B cell (primary cell): ENCODE measurements around the gene TMEM132A. TPM values are rescaled to one million over a fixed set of nuclear protein-coding genes. Genes with fewer than 3 reads are reported as not detected.

ENCODE experiments used
- ATAC-seq: fragments of 200-7000 bp; cut with Tn5 transposase; one replicate; pipeline ENCODE4 v1.10.0; 2021; ENCODE audit warnings: low read depth, mild to moderate bottlenecking, moderate number of reproducible peaks, moderate library complexity
- CTCF ChIA-PET: fragments of 350-600 bp; sonication (Branson Sonifier 250); formaldehyde crosslinking; loops from one replicate; lab custom pipeline; 2021; ENCODE audit warnings: antibody characterized with exemption, inconsistent platforms; lab: Charles Lee
- POLR2A ChIA-PET: fragments of 350-600 bp; sonication (Branson Sonifier 250); formaldehyde crosslinking; loops from one replicate; lab custom pipeline; 2021; ENCODE audit warnings: antibody characterized with exemption; lab: Charles Lee
- DNase-seq: peaks from one replicate; pipeline ENCODE4 v3.0.0; 2013
- H2AFZ ChIP-seq: 2 replicates; pipeline ENCODE4 v1.6.1; 2012; ENCODE audit warnings: mild to moderate bottlenecking, low read depth, low read length; ENCODE audit not compliant: insufficient read depth, poor library complexity, severe bottlenecking
- H3K27ac ChIP-seq, 2 donors: 1 replicate in 1 of 2; 2 replicates in 1 of 2; pipeline ENCODE4 v1.5.1; 2012 to 2013; ENCODE audit warnings: low read length in 2 of 2, mild to moderate bottlenecking in 2 of 2, moderate library complexity in 1 of 2
- H3K27me3 ChIP-seq, 4 experiments: fragments of 200-600 bp in 1 of 4; sonication (generic) in 1 of 4; replicated peaks in 1 of 4; 1 replicate in 2 of 4; 2 replicates in 2 of 4; pipeline versions ENCODE4 v1.6.1 to v1.7.0; 2013 to 2016; ENCODE audit warnings: low read length in 3 of 4, mild to moderate bottlenecking in 2 of 4, mixed read lengths in 1 of 4, moderate library complexity in 1 of 4; ENCODE audit not compliant: insufficient read depth in 4 of 4, control insufficient read depth in 3 of 4; ENCODE audit errors: control extremely low read depth in 1 of 4
- H3K36me3 ChIP-seq, 2 experiments: replicated peaks in 1 of 2; 1 replicate in 1 of 2; 2 replicates in 1 of 2; pipeline versions ENCODE4 v1.6.1 to v1.7.1; 2013; ENCODE audit warnings: low read length in 1 of 2; ENCODE audit not compliant: insufficient read depth in 2 of 2, control insufficient read depth in 1 of 2; ENCODE audit errors: control extremely low read depth in 1 of 2, extremely low read depth in 1 of 2
- H3K4me1 ChIP-seq, 2 donors: fragments of 200-600 bp in 1 of 2; sonication (generic) in 1 of 2; 1 replicate in 1 of 2; 2 replicates in 1 of 2; pipeline versions ENCODE4 v1.5.1 to v1.6.1; 2013 to 2017; ENCODE audit warnings: low read length in 2 of 2; ENCODE audit not compliant: control insufficient read depth in 2 of 2, insufficient read depth in 2 of 2
- H3K4me2 ChIP-seq: replicated peaks from 2 replicates; pipeline ENCODE3; 2012; ENCODE audit warnings: mild to moderate bottlenecking, low read depth, low read length; ENCODE audit not compliant: poor library complexity, severe bottlenecking
- H3K4me3 ChIP-seq, 5 experiments: fragments of 200-600 bp in 1 of 5; sonication (generic) in 1 of 5; 1 replicate in 3 of 5; 2 replicates in 2 of 5; pipeline versions ENCODE4 v1.5.1 to v1.7.0; 2011 to 2016; ENCODE audit warnings: low read length in 4 of 5, mild to moderate bottlenecking in 4 of 5, low read depth in 2 of 5, control low read depth in 1 of 5, moderate library complexity in 1 of 5; ENCODE audit not compliant: insufficient read depth in 1 of 5; ENCODE audit errors: control extremely low read depth in 1 of 5, extremely low read depth in 1 of 5
- H3K79me2 ChIP-seq: fragments of 200-600 bp; sonication (generic); one replicate; pipeline ENCODE4 v1.6.0; 2016; ENCODE audit warnings: low read length; ENCODE audit not compliant: control insufficient read depth, insufficient read depth
- H3K9ac ChIP-seq: fragments of 200-600 bp; sonication (generic); 2 replicates; pipeline ENCODE4 v1.6.1; 2017; ENCODE audit warnings: mild to moderate bottlenecking, low read length, moderate library complexity
- H3K9me3 ChIP-seq, 3 donors: one replicate each; pipeline versions ENCODE4 v1.6.1 to v1.7.1; 2013; ENCODE audit warnings: low read length in 2 of 3; ENCODE audit not compliant: control insufficient read depth in 2 of 3, insufficient read depth in 1 of 3; ENCODE audit errors: control extremely low read depth in 1 of 3
- H4K20me1 ChIP-seq: 2 replicates; pipeline ENCODE4 v1.6.0; 2012; ENCODE audit warnings: mild to moderate bottlenecking, low read length; ENCODE audit not compliant: insufficient read depth, control insufficient read depth, poor library complexity, severe bottlenecking
- H3K27ac Mint-ChIP-seq: one replicate; pipeline ENCODE4 v1.8.0; 2021; ENCODE audit warnings: mixed read lengths
- H3K27me3 Mint-ChIP-seq: one replicate; pipeline ENCODE4 v1.8.0; 2021; ENCODE audit warnings: mixed read lengths
- H3K4me1 Mint-ChIP-seq: one replicate; pipeline ENCODE4 v1.8.0; 2021; ENCODE audit warnings: mixed read lengths
- H3K4me3 Mint-ChIP-seq: one replicate; pipeline ENCODE4 v1.8.0; 2021; ENCODE audit warnings: mixed read lengths
- H3K9me3 Mint-ChIP-seq: one replicate; pipeline ENCODE4 v1.8.0; 2022; ENCODE audit warnings: mixed read lengths; ENCODE audit not compliant: insufficient read depth
- EZH2 ChIP-seq: IDR thresholded peaks from 2 replicates; pipeline ENCODE4 v1.6.1; 2012; ENCODE audit warnings: borderline replicate concordance, low read depth, mild to moderate bottlenecking, moderate library complexity, low read length; ENCODE audit not compliant: insufficient read depth, poor library complexity, severe bottlenecking
- WGBS: methylation state at CpG from one replicate; pipeline ENCODE4 v1.1.5; 2013; ENCODE audit warnings: missing lambda C conversion rate; ENCODE audit not compliant: insufficient coverage; 5-methylcytosine and 5-hydroxymethylcytosine counted together
- intact Hi-C: fragments of 100-400 bp; cut with micrococcal nuclease; formaldehyde crosslinking; loops from one replicate; pipeline ENCODE4 v1.10.0; 2022
- polyA plus RNA-seq: library from polyadenylated mRNA; depleted of rRNA; stranded (reverse); fragments of >200 nt; gene quantifications from 2 replicates; pipeline ENCODE4 v1.2.3, GENCODE V29; 2012
- total RNA-seq, 2 donors: library from RNA; stranded (reverse); fragments of 120-200 nt in 1 of 2; gene quantifications; 1 replicate in 1 of 2; 2 replicates in 1 of 2; pipeline versions ENCODE4 v1.2.3 to v1.2.4, GENCODE V29; 2013 to 2022
- TF ChIP-seq, protein P1 (sequence below): fragments of 200-600 bp; IDR thresholded peaks from one replicate; pipeline ENCODE4 v1.8.0; 2022; ENCODE audit warnings: antibody characterized with exemption, mild to moderate bottlenecking

The TMEM132A gene
- total and polyA plus RNA-seq, 2 donors (not counting 1 experiment from before 2014, with no cell fraction given) = 1.2 to 11.3 TPM

DNA sequence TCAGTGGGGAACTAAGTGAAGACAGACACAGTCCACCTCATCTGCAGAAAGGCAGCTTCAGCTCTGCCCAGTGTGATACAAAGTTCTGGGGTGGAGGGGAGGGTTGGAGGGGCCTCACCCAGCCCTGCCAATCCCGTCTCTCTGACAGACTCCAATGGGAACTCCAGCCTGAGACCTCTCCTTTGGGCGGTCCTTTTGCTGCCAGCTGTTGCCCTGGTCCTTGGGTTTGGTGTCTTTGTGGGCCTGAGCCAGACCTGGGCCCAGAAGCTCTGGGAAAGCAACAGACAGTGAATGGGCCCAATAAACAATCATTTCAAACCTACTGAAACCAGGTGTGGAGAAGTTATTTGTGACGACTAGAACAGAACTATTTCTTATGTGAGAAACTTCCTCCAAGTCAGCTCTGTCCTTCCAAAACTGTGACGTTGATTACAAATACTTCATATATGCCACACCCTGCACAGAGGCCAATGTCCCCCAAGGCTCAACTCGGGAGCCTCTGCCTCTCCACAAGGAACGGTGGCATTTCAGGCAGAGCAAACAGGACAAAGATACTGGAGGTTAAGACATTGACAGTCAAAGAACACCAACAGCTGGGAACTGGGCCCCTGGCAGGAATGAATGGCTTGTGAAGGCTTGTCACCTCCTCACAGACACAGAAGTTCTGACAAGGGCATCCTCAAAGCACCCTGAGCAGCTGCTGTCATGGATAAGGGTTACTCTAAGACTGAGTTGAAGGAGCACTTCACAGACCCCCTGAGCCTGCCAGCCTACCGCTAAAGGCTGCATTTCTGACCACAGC, 48.7 kb upstream of the TMEM132A start:
- H3K27me3 ChIP-seq = no peaks in the 10 kb centered on the region
- peaks cover 0 to 15% of the 10 kb centered on the region in 2 experiments for H3K36me3 ChIP-seq
- H4K20me1 ChIP-seq = no peaks in the 10 kb centered on the region
- Mint-ChIP-seq H3K27me3 (no peaks in the 10 kb centered on the region), H3K9me3 (no peaks in the 10 kb centered on the region), H3K4me1 (no peaks in the 10 kb centered on the region), H3K27ac (no peak overlapping the region), H3K4me3 (no peak overlapping the region)
- no peak overlapping the region for H3K4me2 ChIP-seq
- H3K9me3 ChIP-seq = no peaks in the 10 kb centered on the region
- no peak overlapping the region for H3K4me3 ChIP-seq
- POLR2A ChIA-PET = no interaction called here
- H3K4me1 ChIP-seq = no peaks in the 10 kb centered on the region
- 94% methylated on average over 6 of the region's 7 CpGs for WGBS
- CTCF ChIA-PET = interaction anchor here (2.0 to 2.1 kb wide), 2 partner anchors 23 to 45 kb away, joined by 5 to 6 read pairs; no protein-coding TSS in a partner anchor
- ATAC-seq (no peak), DNase-seq (no peak)
- H3K27ac ChIP-seq = no peak overlapping the region
- H3K9ac ChIP-seq = no peak overlapping the region
- intact Hi-C loops = no loop called here
- no peak overlapping the region for H2AFZ ChIP-seq
- no peaks in the 10 kb centered on the region for H3K79me2 ChIP-seq
- TF ChIP-seq EZH2 = no peak
- TF ChIP-seq, protein P1, sequence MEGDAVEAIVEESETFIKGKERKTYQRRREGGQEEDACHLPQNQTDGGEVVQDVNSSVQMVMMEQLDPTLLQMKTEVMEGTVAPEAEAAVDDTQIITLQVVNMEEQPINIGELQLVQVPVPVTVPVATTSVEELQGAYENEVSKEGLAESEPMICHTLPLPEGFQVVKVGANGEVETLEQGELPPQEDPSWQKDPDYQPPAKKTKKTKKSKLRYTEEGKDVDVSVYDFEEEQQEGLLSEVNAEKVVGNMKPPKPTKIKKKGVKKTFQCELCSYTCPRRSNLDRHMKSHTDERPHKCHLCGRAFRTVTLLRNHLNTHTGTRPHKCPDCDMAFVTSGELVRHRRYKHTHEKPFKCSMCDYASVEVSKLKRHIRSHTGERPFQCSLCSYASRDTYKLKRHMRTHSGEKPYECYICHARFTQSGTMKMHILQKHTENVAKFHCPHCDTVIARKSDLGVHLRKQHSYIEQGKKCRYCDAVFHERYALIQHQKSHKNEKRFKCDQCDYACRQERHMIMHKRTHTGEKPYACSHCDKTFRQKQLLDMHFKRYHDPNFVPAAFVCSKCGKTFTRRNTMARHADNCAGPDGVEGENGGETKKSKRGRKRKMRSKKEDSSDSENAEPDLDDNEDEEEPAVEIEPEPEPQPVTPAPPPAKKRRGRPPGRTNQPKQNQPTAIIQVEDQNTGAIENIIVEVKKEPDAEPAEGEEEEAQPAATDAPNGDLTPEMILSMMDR = no peak

DNA sequence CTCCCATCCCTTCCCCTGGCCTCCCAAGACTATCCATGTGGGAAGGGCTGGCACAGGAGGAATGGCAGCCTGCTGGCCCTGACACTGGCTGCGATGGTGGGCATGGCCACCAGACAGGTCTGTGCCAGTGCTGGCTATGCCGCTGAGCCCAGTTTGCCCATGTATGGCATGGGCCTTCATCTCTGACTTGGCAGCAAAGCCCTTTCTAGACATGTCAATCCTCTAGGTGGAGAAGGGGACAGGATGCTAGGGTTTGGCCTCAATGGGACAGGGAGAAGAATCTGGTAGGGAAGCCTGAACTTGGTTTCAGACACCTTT, 48.1 kb upstream of the TMEM132A start:
- no peaks in the 10 kb centered on the region for H4K20me1 ChIP-seq
- peaks cover 0 to 20% of the 10 kb centered on the region in 2 experiments for H3K36me3 ChIP-seq
- no peak overlapping the region for H3K4me3 ChIP-seq
- H3K4me2 ChIP-seq = no peak overlapping the region
- no peak overlapping the region for H2AFZ ChIP-seq
- no peak overlapping the region for H3K27ac ChIP-seq
- H3K9ac ChIP-seq = no peak overlapping the region
- Mint-ChIP-seq H3K9me3 (no peaks in the 10 kb centered on the region), H3K4me1 (no peaks in the 10 kb centered on the region), H3K27me3 (no peaks in the 10 kb centered on the region), H3K4me3 (no peak overlapping the region), H3K27ac (no peak overlapping the region)
- no peaks in the 10 kb centered on the region for H3K9me3 ChIP-seq
- ChIA-PET CTCF (interaction anchor here (0.6 to 2.1 kb wide), 3 partner anchors 22 to 417 kb away, joined by 3 to 6 read pairs (median 5); no protein-coding TSS in a partner anchor), POLR2A (no interaction called here)
- no peak for TF ChIP-seq EZH2
- TF ChIP-seq, protein P1 = no peak
- H3K4me1 ChIP-seq = no peaks in the 10 kb centered on the region
- no peaks in the 10 kb centered on the region for H3K27me3 ChIP-seq
- WGBS = 100% methylated on average over 2 of the region's 2 CpGs
- ATAC-seq (no peak), DNase-seq (no peak)
- intact Hi-C loops = no loop called here
- no peaks in the 10 kb centered on the region for H3K79me2 ChIP-seq
